Measurements from ENCODE around the gene SPSB3. TPM values are rescaled to one million over a fixed set of nuclear protein-coding genes. Genes with fewer than 3 reads are reported as not detected.

SPSB3 gene
- total RNA-seq, 1 donor from 2014 or later: 159 TPM

GRCh38 chr16:1768061-1768766, 14.2 kb downstream of the SPSB3 start:
- TF ChIP-seq CTCF (IDR thresholded peaks at IDR 0.05): no peak
- Histone ChIP-seq H3K36me3 (peaks cover 47 to 61% of the 10 kb centered on the region in 2 donors), H3K27me3 (no peaks in the 10 kb centered on the region), H3K27ac (no peak overlapping the region), H3K4me1 (peaks cover 7 to 16% of the 10 kb centered on the region in 2 donors), H3K9me3 (no peaks in the 10 kb centered on the region), H3K4me3 (no peak overlapping the region)
- no peak for DNase-seq (ENCODE audit: low spot score in 2 of 2)
- intact Hi-C loops (cut with DNase I): no loop called here

GRCh38 chr16:1767116-1767994, 15.0 kb downstream of the SPSB3 start:
- intact Hi-C loops (cut with DNase I): no loop called here
- no peaks in the 10 kb centered on the region for H3K9me3 ChIP-seq
- no peak overlapping the region for H3K27ac ChIP-seq
- H3K36me3 ChIP-seq: peaks cover 55 to 70% of the 10 kb centered on the region in 2 donors
- no peak for TF ChIP-seq CTCF (IDR thresholded peaks at IDR 0.05)
- peaks cover 6 to 14% of the 10 kb centered on the region in 2 donors for H3K4me1 ChIP-seq
- DNase-seq (ENCODE audit: low spot score in 2 of 2): no peak
- no peak overlapping the region for H3K4me3 ChIP-seq
- no peaks in the 10 kb centered on the region for H3K27me3 ChIP-seq

- Histone ChIP-seq H3K36me3 (peaks cover 62 to 76% of the 10 kb centered on the region in 2 donors), H3K4me1 (peaks cover 0 to 9% of the 10 kb centered on the region in 2 donors), H3K27me3 (no peaks in the 10 kb centered on the region), H3K4me3 (no peak overlapping the region), H3K9me3 (no peaks in the 10 kb centered on the region), H3K27ac (no peak overlapping the region)
- no peak for TF ChIP-seq CTCF (IDR thresholded peaks at IDR 0.05)
- intact Hi-C loops (cut with DNase I): no loop called here
- DNase-seq (ENCODE audit: low spot score in 2 of 2): no peak
These were observed 15.7 kb downstream of the SPSB3 start for GRCh38 chr16:1766701-1767100.

- no peaks in the 10 kb centered on the region for H3K27me3 ChIP-seq
- no peak overlapping the region for H3K27ac ChIP-seq
- H3K4me1 ChIP-seq: peaks cover 0 to 9% of the 10 kb centered on the region in 2 donors
- peaks cover 65 to 80% of the 10 kb centered on the region in 2 donors for H3K36me3 ChIP-seq
- TF ChIP-seq CTCF (IDR thresholded peaks at IDR 0.05): no peak
- intact Hi-C loops (cut with DNase I): no loop called here
- no peak overlapping the region for H3K4me3 ChIP-seq
- no peak for DNase-seq (ENCODE audit: low spot score in 2 of 2)
- H3K9me3 ChIP-seq: no peaks in the 10 kb centered on the region
These were observed 16.1 kb downstream of the SPSB3 start for GRCh38 chr16:1766231-1766630.

- Histone ChIP-seq H3K4me1 (peaks cover 0 to 9% of the 10 kb centered on the region in 2 donors), H3K27ac (no peak overlapping the region), H3K9me3 (no peaks in the 10 kb centered on the region), H3K4me3 (no peak overlapping the region), H3K27me3 (no peaks in the 10 kb centered on the region), H3K36me3 (peaks cover 69 to 84% of the 10 kb centered on the region in 2 donors)
- no peak for TF ChIP-seq CTCF (IDR thresholded peaks at IDR 0.05)
- intact Hi-C loops (cut with DNase I): no loop called here
- DNase-seq (ENCODE audit: low spot score in 2 of 2): no peak
These were observed 16.5 kb downstream of the SPSB3 start for GRCh38 chr16:1765826-1766225.
